Activated T-helper 17 cell treated with anti-CD3 and anti-CD28 coated beads, Interleukin-2, amount 50 U/mL, for 72 hours (primary cell): ENCODE results near the gene DLG2. TPM values are rescaled to one million over a fixed set of nuclear protein-coding genes. Genes with fewer than 3 reads are reported as not detected.

Source experiments
- ATAC-seq: fragments of 150-1000 bp; cut with Tn5 transposase; replicated peaks from 2 replicates; pipeline ENCODE4 v1.10.0; 2021; ENCODE audit warnings: mild to moderate bottlenecking, moderate library complexity
- H3K27ac Mint-ChIP-seq: one replicate; pipeline ENCODE4 v1.8.0; 2022; ENCODE audit warnings: mixed read lengths
- H3K27me3 Mint-ChIP-seq: one replicate; pipeline ENCODE4 v1.8.0; 2022; ENCODE audit warnings: mixed read lengths
- H3K36me3 Mint-ChIP-seq: one replicate; pipeline ENCODE4 v1.8.0; 2022; ENCODE audit warnings: low read depth, mild to moderate bottlenecking, mixed read lengths
- H3K4me1 Mint-ChIP-seq: one replicate; pipeline ENCODE4 v1.8.0; 2022; ENCODE audit warnings: mixed read lengths
- H3K4me3 Mint-ChIP-seq: one replicate; pipeline ENCODE4 v1.8.0; 2022; ENCODE audit warnings: mild to moderate bottlenecking, mixed read lengths
- H3K9me3 Mint-ChIP-seq: one replicate; pipeline ENCODE4 v1.8.0; 2022; ENCODE audit warnings: mixed read lengths
- total RNA-seq, 2 donors: library from RNA; stranded (reverse); gene quantifications; one replicate each; pipeline ENCODE4 v1.2.3, GENCODE V29; 2022

Gene DLG2
- total RNA-seq, 2 donors from 2014 or later: 1.5 to 1.9 TPM

- Mint-ChIP-seq H3K9me3 (peaks cover 4% of the 10 kb centered on the region), H3K4me1 (no peaks in the 10 kb centered on the region)
- ATAC-seq: no peak
Observed at GRCh38 chr11:83852775-83853442, 1774.2 kb downstream of the DLG2 start.

DNA sequence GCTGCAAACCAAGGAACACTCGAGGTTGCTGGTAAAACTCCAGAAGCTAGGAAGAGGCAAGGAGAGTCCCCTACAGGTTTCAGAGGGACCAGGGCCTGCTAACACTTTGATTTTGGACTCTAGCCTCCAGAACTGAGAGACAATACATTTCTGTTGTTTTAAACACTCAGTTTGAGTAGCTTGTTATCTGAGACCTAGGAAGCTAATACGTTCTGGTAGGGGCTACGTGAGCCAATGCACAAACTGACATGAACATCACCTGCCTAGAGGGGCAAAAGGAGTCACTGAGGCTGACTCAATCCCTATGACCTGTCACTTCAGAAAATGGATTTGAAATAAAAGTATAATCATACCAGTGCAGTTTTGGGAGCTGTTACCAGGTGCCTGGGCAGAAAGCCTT lies 1775.1 kb downstream of the DLG2 start:
- Mint-ChIP-seq H3K27ac (no peak overlapping the region), H3K36me3 (no peaks in the 10 kb centered on the region), H3K4me3 (no peak overlapping the region), H3K27me3 (no peaks in the 10 kb centered on the region), H3K4me1 (no peaks in the 10 kb centered on the region), H3K9me3 (peaks cover 4% of the 10 kb centered on the region)
- no peak for ATAC-seq

More at GRCh38 chr11:83852775-83853442, 1774.2 kb downstream of the DLG2 start:
- Mint-ChIP-seq H3K36me3 (no peaks in the 10 kb centered on the region), H3K27me3 (no peaks in the 10 kb centered on the region), H3K27ac (no peak overlapping the region), H3K4me3 (no peak overlapping the region)

- Mint-ChIP-seq H3K27me3 (peaks cover 6% of the 10 kb centered on the region), H3K4me3 (no peak overlapping the region), H3K4me1 (no peaks in the 10 kb centered on the region), H3K9me3 (peaks cover 4% of the 10 kb centered on the region), H3K27ac (no peak overlapping the region), H3K36me3 (no peaks in the 10 kb centered on the region)
- no peak for ATAC-seq
Observed at GRCh38 chr11:83847467-83848034, 1779.6 kb downstream of the DLG2 start.

DNA sequence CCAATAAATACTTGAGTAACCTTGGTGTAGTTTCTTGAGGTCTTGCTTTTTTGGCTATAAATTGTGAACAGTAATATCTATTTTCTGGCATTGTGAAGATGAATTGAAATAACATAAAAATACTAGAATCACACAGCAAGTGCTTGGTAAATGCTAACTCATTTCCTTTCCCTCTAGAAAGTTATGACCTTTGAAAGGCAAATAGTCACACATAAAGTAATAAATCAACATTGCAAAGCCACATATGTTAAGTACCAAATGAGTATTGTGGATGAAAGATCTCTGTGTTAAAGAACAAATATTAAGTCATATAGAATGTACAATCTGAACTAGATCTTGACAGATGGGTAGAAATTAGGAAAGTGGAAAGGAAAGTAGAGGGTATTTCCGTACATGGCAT lies 1781.3 kb downstream of the DLG2 start:
- H3K4me3 Mint-ChIP-seq: no peak overlapping the region
- peaks cover 6% of the 10 kb centered on the region for H3K27me3 Mint-ChIP-seq
- H3K4me1 Mint-ChIP-seq: no peaks in the 10 kb centered on the region
- H3K27ac Mint-ChIP-seq: no peak overlapping the region
- H3K36me3 Mint-ChIP-seq: no peaks in the 10 kb centered on the region
- peaks cover 4% of the 10 kb centered on the region for H3K9me3 Mint-ChIP-seq
- no peak for ATAC-seq

GRCh38 chr11:83840326-83840725 lies 1786.8 kb downstream of the DLG2 start:
- Mint-ChIP-seq H3K36me3 (no peaks in the 10 kb centered on the region), H3K9me3 (no peaks in the 10 kb centered on the region), H3K4me3 (no peak overlapping the region), H3K4me1 (no peaks in the 10 kb centered on the region), H3K27ac (no peak overlapping the region), H3K27me3 (peaks cover 11% of the 10 kb centered on the region)
- ATAC-seq: no peak

GRCh38 chr11:83836883-83837654 lies 1790.1 kb downstream of the DLG2 start:
- ATAC-seq: peak; percentile 54
- Mint-ChIP-seq H3K4me1 (no peaks in the 10 kb centered on the region), H3K4me3 (no peak overlapping the region), H3K27ac (no peak overlapping the region), H3K27me3 (peaks cover 10% of the 10 kb centered on the region), H3K36me3 (no peaks in the 10 kb centered on the region), H3K9me3 (no peaks in the 10 kb centered on the region)

GRCh38 chr11:83836065-83836464 lies 1791.1 kb downstream of the DLG2 start:
- Mint-ChIP-seq H3K4me3 (no peak overlapping the region), H3K36me3 (no peaks in the 10 kb centered on the region), H3K27me3 (peaks cover 13% of the 10 kb centered on the region), H3K27ac (no peak overlapping the region), H3K4me1 (no peaks in the 10 kb centered on the region), H3K9me3 (no peaks in the 10 kb centered on the region)
- no peak for ATAC-seq

DNA sequence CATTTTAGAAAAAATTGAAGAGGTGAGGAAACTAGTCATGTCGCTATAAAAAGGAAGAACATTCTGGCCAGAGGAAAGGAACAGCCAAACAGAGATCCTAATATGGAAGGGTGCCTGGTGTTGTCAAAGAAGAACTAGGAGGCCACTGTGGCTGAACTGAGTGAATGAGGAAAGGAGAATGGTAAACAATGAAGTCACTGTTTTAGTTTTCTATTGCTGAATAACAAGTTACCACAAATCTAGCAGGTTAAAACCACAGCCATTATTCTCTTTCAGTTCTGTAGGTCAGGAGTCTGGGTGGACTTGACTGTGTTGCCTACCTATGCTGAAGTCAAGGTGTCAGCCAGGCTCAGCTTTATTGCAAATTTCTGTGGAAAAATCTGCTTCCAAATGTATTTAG lies 1791.7 kb downstream of the DLG2 start:
- H3K27me3 Mint-ChIP-seq: peaks cover 13% of the 10 kb centered on the region
- no peaks in the 10 kb centered on the region for H3K36me3 Mint-ChIP-seq
- peak; percentile 40 for ATAC-seq
- no peak overlapping the region for H3K27ac Mint-ChIP-seq
- no peak overlapping the region for H3K4me3 Mint-ChIP-seq
- no peaks in the 10 kb centered on the region for H3K4me1 Mint-ChIP-seq
- no peaks in the 10 kb centered on the region for H3K9me3 Mint-ChIP-seq

DNA sequence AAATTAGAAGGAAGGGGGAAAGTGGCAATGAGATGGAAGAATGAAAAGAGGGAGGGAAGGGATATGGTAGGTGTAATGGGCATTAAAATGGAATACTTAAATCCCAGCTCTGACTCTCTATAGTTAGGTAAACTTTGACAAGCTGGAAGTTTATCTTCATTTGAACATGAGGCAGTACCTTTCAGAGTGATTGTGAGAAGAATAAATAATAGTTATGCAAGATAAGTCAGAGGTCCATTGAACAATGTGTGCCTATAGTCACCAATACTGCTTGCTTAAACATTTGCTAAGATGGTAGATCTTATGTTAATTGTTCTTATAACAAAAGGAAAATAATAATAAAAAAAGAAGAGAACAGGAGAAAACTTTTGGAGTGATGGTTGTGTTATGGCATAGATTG lies 1795.2 kb downstream of the DLG2 start:
- Mint-ChIP-seq H3K27me3 (peaks cover 7% of the 10 kb centered on the region), H3K4me1 (no peaks in the 10 kb centered on the region), H3K36me3 (no peaks in the 10 kb centered on the region), H3K9me3 (no peaks in the 10 kb centered on the region), H3K4me3 (no peak overlapping the region), H3K27ac (no peak overlapping the region)
- no peak for ATAC-seq

- no peak for ATAC-seq
- Mint-ChIP-seq H3K27ac (no peak overlapping the region), H3K27me3 (peaks cover 4% of the 10 kb centered on the region)
Observed at GRCh38 chr11:83827940-83828554, 1799.1 kb downstream of the DLG2 start.

GRCh38 chr11:83827520-83827919 lies 1799.6 kb downstream of the DLG2 start:
- no peaks in the 10 kb centered on the region for H3K9me3 Mint-ChIP-seq
- H3K4me3 Mint-ChIP-seq: no peak overlapping the region
- no peaks in the 10 kb centered on the region for H3K4me1 Mint-ChIP-seq
- ATAC-seq: no peak
- no peak overlapping the region for H3K27ac Mint-ChIP-seq
- no peaks in the 10 kb centered on the region for H3K36me3 Mint-ChIP-seq
- peaks cover 4% of the 10 kb centered on the region for H3K27me3 Mint-ChIP-seq

More at GRCh38 chr11:83827940-83828554, 1799.1 kb downstream of the DLG2 start:
- Mint-ChIP-seq H3K4me3 (no peak overlapping the region), H3K36me3 (no peaks in the 10 kb centered on the region), H3K9me3 (no peaks in the 10 kb centered on the region), H3K4me1 (no peaks in the 10 kb centered on the region)

GRCh38 chr11:83826078-83826477 lies 1801.1 kb downstream of the DLG2 start:
- Mint-ChIP-seq H3K4me3 (no peak overlapping the region), H3K27ac (no peak overlapping the region), H3K27me3 (peaks cover under 1% of the 10 kb centered on the region), H3K4me1 (no peaks in the 10 kb centered on the region), H3K9me3 (no peaks in the 10 kb centered on the region), H3K36me3 (no peaks in the 10 kb centered on the region)
- no peak for ATAC-seq

GRCh38 chr11:83823461-83824025 lies 1803.6 kb downstream of the DLG2 start:
- H3K27ac Mint-ChIP-seq: no peak overlapping the region
- ATAC-seq: no peak

DNA sequence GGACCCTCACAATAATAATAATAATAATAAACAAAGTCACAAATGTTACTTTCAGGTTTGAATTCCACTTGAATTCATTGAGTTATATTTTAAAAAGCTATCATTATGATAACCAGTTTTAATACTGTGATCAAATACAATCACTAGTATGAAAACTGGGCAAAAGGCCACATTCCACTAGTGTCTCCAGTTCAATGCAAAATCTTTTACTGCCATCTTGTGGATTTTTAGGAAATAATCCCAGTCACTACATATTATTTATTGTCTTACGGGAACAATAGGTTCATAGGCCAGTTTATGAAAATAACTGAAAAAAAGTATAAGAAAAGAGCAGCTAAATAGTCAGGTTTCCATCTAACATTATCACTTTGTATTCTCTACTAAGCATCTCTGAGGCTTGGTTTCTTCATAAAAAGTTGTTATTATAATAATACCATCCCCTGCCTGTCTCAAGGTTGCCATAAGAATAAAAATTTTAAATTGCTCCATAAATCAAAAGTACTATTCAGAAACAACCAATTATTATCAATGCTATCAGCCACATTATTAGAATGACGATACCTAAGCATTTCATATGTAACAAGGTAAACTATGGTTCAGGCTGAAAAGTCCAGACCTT lies 1807.1 kb downstream of the DLG2 start:
- Mint-ChIP-seq H3K36me3 (no peaks in the 10 kb centered on the region), H3K4me1 (no peaks in the 10 kb centered on the region), H3K9me3 (no peaks in the 10 kb centered on the region), H3K27ac (no peak overlapping the region), H3K4me3 (no peak overlapping the region), H3K27me3 (no peaks in the 10 kb centered on the region)
- no peak for ATAC-seq

More at GRCh38 chr11:83823461-83824025, 1803.6 kb downstream of the DLG2 start:
- no peaks in the 10 kb centered on the region for H3K9me3 Mint-ChIP-seq
- no peak overlapping the region for H3K4me3 Mint-ChIP-seq
- H3K36me3 Mint-ChIP-seq: no peaks in the 10 kb centered on the region
- no peaks in the 10 kb centered on the region for H3K4me1 Mint-ChIP-seq
- H3K27me3 Mint-ChIP-seq: no peaks in the 10 kb centered on the region
